ENCODE results near the gene PJA2. TPM values are rescaled to one million over a fixed set of nuclear protein-coding genes. Genes with fewer than 3 reads are reported as not detected.

Gene PJA2
- total RNA-seq, 2 donors from 2014 or later = 55.9 to 102 TPM

- H3K9me3 ChIP-seq = no peaks in the 10 kb centered on the region
- no peaks in the 10 kb centered on the region for H3K4me1 ChIP-seq
- intact Hi-C loops (cut with DNase I) = no loop called here
- DNase-seq = no peak
- H3K27me3 ChIP-seq = no peaks in the 10 kb centered on the region
- H3K4me3 ChIP-seq = no peak overlapping the region
- TF ChIP-seq, protein P1, sequence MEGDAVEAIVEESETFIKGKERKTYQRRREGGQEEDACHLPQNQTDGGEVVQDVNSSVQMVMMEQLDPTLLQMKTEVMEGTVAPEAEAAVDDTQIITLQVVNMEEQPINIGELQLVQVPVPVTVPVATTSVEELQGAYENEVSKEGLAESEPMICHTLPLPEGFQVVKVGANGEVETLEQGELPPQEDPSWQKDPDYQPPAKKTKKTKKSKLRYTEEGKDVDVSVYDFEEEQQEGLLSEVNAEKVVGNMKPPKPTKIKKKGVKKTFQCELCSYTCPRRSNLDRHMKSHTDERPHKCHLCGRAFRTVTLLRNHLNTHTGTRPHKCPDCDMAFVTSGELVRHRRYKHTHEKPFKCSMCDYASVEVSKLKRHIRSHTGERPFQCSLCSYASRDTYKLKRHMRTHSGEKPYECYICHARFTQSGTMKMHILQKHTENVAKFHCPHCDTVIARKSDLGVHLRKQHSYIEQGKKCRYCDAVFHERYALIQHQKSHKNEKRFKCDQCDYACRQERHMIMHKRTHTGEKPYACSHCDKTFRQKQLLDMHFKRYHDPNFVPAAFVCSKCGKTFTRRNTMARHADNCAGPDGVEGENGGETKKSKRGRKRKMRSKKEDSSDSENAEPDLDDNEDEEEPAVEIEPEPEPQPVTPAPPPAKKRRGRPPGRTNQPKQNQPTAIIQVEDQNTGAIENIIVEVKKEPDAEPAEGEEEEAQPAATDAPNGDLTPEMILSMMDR (IDR thresholded peaks at IDR 0.05) = no peak
- H3K27ac ChIP-seq = no peak overlapping the region
- H3K9ac ChIP-seq (ENCODE audit: low read depth in 2 of 2, low read length in 2 of 2) = no peak overlapping the region
- H3K36me3 ChIP-seq = no peaks in the 10 kb centered on the region
Observed at GRCh38 chr5:109452661-109453060, 42.9 kb upstream of the PJA2 start.

DNA sequence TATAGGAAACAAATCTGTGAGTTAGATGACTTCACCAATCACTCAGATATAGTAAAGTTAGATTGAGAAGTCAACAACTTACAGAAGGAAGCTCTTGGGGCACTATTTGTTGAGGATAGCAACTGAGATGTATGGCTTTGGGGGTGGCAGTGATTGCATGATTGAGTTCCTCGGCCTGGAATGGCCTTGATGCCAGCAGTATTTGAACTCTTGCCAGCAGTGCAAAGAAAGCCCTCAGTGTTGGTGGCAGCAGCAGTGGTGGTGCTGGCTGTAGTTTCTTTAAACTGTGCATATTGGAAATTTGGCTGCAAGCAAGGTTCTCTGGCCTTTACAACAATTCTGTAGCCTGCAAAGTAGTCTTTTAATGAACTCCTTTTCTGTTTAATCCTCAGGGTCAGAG, 41.4 kb upstream of the PJA2 start:
- no peak overlapping the region for H3K9ac ChIP-seq (ENCODE audit: low read depth in 2 of 2, low read length in 2 of 2)
- H3K27me3 ChIP-seq = no peaks in the 10 kb centered on the region
- intact Hi-C loops (cut with DNase I) = no loop called here
- H3K9me3 ChIP-seq = no peaks in the 10 kb centered on the region
- H3K36me3 ChIP-seq = no peaks in the 10 kb centered on the region
- H3K27ac ChIP-seq = no peak overlapping the region
- TF ChIP-seq, protein P1 (IDR thresholded peaks at IDR 0.05) = no peak
- no peak for DNase-seq
- no peak overlapping the region for H3K4me3 ChIP-seq
- no peaks in the 10 kb centered on the region for H3K4me1 ChIP-seq

DNA sequence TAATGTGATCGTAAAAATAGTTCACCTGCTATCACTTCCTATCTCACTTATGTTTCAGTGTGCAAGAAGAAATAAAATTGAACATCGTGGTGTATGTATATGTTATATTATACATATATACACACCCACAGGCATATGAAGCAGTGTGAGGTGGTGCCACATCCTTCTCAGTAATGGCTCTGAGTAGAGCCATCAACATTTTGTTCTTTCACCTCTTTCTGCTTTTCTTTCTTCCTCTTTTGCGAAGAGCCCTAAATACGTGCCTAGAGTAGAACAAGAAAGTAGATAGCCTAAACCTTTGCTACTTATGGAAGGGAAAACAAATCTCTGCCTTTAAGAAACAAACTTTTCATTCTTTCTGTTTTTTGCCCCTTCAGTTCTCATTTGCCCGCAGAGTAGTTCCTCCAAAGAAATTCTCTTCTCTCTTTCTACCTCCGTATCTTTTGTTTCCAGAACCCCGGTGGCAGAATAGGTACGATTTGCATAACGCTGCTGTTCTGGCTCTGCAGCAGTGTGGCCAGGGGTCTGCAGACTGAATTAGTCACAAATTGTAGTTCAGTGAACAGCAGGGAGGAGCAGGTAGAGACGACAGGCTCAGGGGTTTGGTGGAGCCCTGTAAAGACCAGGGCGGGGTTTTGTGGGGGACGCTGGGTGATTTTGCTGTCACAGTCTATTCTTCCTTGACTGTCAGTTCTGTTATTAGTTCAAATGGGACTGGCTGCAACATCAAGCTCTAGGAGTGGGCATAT, 40.5 kb upstream of the PJA2 start:
- TF ChIP-seq, protein P1 (IDR thresholded peaks at IDR 0.05) = no peak
- H3K4me3 ChIP-seq = no peak overlapping the region

DNA sequence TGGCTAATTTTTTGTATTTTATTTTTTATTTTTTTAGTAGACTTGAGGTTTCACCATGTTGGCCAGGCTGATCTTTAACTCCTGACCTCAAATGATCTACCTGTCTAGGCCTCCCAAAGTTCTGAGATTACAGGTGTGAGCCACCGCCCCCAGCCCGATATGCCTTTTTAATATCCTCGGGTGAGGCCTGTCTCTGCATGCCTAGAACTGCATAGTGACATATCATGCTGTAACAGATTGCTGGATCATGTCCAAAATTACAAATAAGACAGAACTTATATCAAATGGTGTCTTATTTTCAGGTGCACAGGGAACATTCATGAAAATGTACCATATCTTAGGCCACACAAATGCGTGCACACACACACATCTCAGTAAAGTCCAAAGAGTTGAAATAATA, 39.1 kb upstream of the PJA2 start:
- H3K9me3 ChIP-seq = no peaks in the 10 kb centered on the region
- no peak overlapping the region for H3K9ac ChIP-seq (ENCODE audit: low read depth in 2 of 2, low read length in 2 of 2)
- DNase-seq = no peak
- intact Hi-C loops (cut with DNase I) = no loop called here
- H3K36me3 ChIP-seq = no peaks in the 10 kb centered on the region
- no peak overlapping the region for H3K4me3 ChIP-seq
- H3K27me3 ChIP-seq = no peaks in the 10 kb centered on the region
- TF ChIP-seq, protein P1 (IDR thresholded peaks at IDR 0.05) = no peak
- H3K4me1 ChIP-seq = no peaks in the 10 kb centered on the region
- H3K27ac ChIP-seq = no peak overlapping the region

More for the DNA sequence above, 40.5 kb upstream of the PJA2 start:
- intact Hi-C loops (cut with DNase I) = no loop called here
- no peaks in the 10 kb centered on the region for H3K9me3 ChIP-seq
- no peaks in the 10 kb centered on the region for H3K4me1 ChIP-seq
- H3K36me3 ChIP-seq = no peaks in the 10 kb centered on the region
- DNase-seq = no peak
- no peaks in the 10 kb centered on the region for H3K27me3 ChIP-seq
- no peak overlapping the region for H3K9ac ChIP-seq (ENCODE audit: low read depth in 2 of 2, low read length in 2 of 2)
- H3K27ac ChIP-seq = no peak overlapping the region

GRCh38 chr5:109439590-109439989, 29.8 kb upstream of the PJA2 start:
- H3K27me3 ChIP-seq = no peaks in the 10 kb centered on the region
- H3K4me1 ChIP-seq = no peaks in the 10 kb centered on the region
- intact Hi-C loops (cut with DNase I) = no loop called here
- no peak overlapping the region for H3K9ac ChIP-seq (ENCODE audit: low read depth in 2 of 2, low read length in 2 of 2)
- no peak overlapping the region for H3K4me3 ChIP-seq
- TF ChIP-seq, protein P1 (IDR thresholded peaks at IDR 0.05) = no peak
- no peak overlapping the region for H3K27ac ChIP-seq
- no peaks in the 10 kb centered on the region for H3K36me3 ChIP-seq
- DNase-seq = no peak
- no peaks in the 10 kb centered on the region for H3K9me3 ChIP-seq
